HG03103 (cell line): ENCODE data around the gene ZNF548.
A peak's percentile ranks its signal among the peaks of the same experiment; 100 is the strongest.

Experiments used
- ATAC-seq: cut with Tn5 transposase; IDR thresholded peaks from one replicate; pipeline ENCODE4 v1.9.1; 2021; ENCODE audit warnings: low read depth; ENCODE audit not compliant: unreplicated experiment

The ZNF548 gene

GRCh38 chr19:57395710-57396109 lies 6.1 kb downstream of the ZNF548 start:
- ATAC-seq = no peak

GRCh38 chr19:57398868-57399267 lies 9.2 kb downstream of the ZNF548 start:
- no peak for ATAC-seq

GRCh38 chr19:57403737-57404563 lies 14.3 kb downstream of the ZNF548 start:
- ATAC-seq = no peak

- ATAC-seq = no peak
Measured at GRCh38 chr19:57406516-57407123, 17.0 kb downstream of the ZNF548 start.

- ATAC-seq = peak; percentile 97
Measured at GRCh38 chr19:57410877-57411671, 21.4 kb downstream of the ZNF548 start, which contains the start of gene ZNF17. TSS of gene ZNF17 (plus strand) at chr19:57411161. CDS start at chr19:57413616, 2,455 bp downstream.

- no peak for ATAC-seq
Measured at GRCh38 chr19:57419439-57419838, 29.8 kb downstream of the ZNF548 start.

- ATAC-seq = no peak
Measured at GRCh38 chr19:57421037-57421436, 31.4 kb downstream of the ZNF548 start.

GRCh38 chr19:57434386-57435061 lies 44.9 kb downstream of the ZNF548 start:
- no peak for ATAC-seq

- ATAC-seq = peak; percentile 92
Measured at GRCh38 chr19:57435062-57435978, 45.7 kb downstream of the ZNF548 start, which contains the start of gene ZNF749. TSS of gene ZNF749 (plus strand) at chr19:57435325. CDS start at chr19:57435579, 254 bp downstream.

GRCh38 chr19:57436417-57436816 lies 46.8 kb downstream of the ZNF548 start:
- ATAC-seq = no peak

GRCh38 chr19:57437931-57438330 lies 48.3 kb downstream of the ZNF548 start:
- ATAC-seq = no peak

GRCh38 chr19:57438925-57439324 lies 49.3 kb downstream of the ZNF548 start:
- no peak for ATAC-seq

GRCh38 chr19:57441979-57442752 lies 52.5 kb downstream of the ZNF548 start:
- no peak for ATAC-seq

- ATAC-seq = no peak
Measured at GRCh38 chr19:57443121-57443696, 53.6 kb downstream of the ZNF548 start.

- ATAC-seq = no peak
Measured at GRCh38 chr19:57452307-57452706, 62.7 kb downstream of the ZNF548 start.
